GM12873 (cell line): ENCODE data around the gene GPC5.

Source experiments
- TF ChIP-seq, protein P1 (sequence below): IDR thresholded peaks from 2 replicates; pipeline ENCODE4 v1.5.1; 2012; ENCODE audit warnings: low read depth, mild to moderate bottlenecking, moderate library complexity, low read length, control low read depth; ENCODE audit not compliant: insufficient read depth; ENCODE audit errors: missing control alignments

GPC5 gene

DNA sequence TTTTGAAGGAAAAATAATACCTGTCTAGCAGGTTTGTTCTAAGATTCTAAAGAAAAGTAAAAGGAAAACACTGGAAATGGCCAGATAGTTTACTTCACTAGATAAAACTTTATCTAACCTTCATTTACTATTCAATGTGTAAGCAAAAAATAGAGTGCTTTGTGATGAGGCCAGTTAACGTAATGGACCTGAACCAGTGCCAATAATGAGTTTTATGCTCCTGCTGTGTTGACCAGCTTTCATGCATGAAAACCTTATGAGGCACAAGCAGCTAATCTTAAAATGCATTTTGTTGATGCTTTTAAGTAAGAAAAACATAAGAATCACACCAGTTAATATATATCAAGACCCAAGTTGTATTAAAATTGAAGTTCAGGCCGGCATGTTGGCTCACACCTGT is 1211.0 kb downstream of the GPC5 start:
- TF ChIP-seq, protein P1, sequence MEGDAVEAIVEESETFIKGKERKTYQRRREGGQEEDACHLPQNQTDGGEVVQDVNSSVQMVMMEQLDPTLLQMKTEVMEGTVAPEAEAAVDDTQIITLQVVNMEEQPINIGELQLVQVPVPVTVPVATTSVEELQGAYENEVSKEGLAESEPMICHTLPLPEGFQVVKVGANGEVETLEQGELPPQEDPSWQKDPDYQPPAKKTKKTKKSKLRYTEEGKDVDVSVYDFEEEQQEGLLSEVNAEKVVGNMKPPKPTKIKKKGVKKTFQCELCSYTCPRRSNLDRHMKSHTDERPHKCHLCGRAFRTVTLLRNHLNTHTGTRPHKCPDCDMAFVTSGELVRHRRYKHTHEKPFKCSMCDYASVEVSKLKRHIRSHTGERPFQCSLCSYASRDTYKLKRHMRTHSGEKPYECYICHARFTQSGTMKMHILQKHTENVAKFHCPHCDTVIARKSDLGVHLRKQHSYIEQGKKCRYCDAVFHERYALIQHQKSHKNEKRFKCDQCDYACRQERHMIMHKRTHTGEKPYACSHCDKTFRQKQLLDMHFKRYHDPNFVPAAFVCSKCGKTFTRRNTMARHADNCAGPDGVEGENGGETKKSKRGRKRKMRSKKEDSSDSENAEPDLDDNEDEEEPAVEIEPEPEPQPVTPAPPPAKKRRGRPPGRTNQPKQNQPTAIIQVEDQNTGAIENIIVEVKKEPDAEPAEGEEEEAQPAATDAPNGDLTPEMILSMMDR: no peak

DNA sequence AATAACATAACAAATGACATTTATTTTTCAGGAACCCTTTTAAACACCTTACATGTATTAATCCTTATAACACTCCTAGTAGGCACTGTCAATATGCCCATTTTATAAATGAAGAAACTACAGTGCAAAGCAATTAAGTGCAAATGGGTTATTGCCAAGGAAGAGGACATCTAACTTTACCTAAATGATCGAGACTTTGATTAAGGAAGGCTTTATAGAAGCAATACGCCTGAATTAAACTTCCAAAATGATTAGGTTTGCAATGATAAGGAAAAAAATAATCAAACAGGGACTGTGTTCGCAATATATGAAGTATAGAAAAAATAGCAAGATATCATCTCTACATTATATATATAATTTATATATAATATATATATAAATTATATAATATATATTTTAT is 1214.5 kb downstream of the GPC5 start:
- TF ChIP-seq, protein P1: no peak

DNA sequence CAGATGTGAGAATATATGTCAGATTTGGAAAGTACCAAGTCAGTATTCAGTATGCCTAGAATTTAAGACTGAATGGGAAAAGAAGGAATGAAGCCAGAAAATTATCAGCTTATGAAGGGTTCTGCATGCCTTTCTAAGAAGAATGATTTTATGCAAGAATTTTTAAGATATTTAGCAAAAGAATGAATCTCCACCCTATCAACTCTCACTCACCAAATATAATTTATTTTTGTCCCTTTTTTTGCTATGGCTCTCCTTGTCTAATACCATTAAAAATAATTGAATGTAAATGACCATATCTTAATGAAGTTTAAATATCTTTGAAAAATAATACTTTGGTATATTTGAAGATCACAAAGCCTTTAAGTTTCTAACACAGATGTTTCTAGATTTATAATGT is 1215.5 kb downstream of the GPC5 start:
- TF ChIP-seq, protein P1: no peak

DNA sequence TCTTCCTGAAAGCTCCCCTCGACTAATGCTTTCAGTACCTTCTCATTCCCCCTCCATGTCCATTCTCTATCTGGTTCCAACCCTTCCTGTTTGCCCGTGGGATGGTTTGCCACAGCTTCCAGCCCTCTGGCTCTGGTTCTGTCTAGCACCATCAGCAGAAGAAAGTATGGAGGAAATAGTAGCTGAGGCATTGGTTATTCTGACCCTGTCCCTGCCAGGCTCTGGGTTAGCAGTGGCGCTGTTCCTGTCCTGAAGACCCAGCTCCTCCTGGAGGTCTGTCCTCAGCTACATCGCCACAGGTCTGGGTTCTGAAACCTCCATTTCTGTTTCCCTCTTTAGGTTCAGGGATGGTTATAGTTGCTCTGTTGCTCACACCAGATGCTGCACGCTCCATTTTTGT is 1223.6 kb downstream of the GPC5 start:
- TF ChIP-seq, protein P1: no peak

DNA sequence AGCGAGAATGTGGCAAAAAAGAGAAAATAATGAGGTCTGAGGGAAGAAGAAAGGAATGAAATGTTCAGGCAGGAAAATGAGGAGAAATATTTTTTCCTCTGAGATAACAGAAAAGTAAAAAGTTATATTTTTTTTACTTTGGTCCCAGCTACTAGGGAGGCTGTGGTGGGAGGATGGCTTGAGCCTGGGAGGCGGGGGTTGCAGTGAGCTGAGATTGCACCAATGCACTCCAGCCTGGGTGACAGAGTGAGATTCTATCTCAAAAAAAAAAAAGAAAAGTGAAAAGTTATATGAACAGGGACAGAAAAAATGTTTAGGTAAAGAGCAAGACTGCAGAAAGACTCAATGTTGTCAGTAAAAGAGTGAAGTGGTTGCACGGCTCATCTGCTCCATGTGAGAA is 1224.5 kb downstream of the GPC5 start:
- TF ChIP-seq, protein P1: no peak

DNA sequence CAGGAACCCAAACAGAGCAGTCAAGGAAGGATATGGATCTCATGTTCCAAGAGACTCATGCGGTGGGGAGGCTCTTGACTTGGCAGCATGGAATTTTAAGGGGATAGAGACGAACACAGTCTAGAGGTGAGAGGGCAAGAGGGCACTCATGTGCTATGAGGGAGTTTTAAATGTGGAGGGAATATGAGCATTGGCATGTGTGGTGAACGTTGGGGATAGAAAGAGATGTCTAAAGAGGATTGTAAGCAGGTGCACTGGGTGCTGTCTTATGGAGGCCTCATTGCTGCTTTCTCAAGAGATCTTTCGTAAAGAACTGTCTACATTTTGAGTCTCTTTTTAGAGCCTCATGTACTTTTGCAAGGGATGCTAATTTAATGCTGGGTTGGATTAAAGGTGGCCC is 1227.9 kb downstream of the GPC5 start:
- TF ChIP-seq, protein P1: no peak

DNA sequence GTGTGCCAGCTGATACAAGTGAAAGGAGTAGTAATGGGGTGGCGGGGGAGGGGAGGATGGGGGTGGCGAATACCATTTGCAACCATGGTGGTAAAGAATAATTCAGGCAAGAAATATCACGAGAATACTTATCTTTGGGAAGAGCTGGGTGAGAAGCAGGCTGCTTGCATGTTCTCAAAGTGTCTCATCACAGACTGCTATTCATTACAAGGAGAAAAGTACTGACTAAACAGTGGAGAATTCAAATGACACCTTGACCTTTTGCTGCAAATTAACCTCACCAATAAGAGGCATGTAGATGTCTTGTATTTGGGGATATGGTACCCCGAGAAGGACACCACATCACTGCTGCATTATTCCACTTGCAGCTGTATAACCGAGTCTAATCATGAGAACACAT is 1242.5 kb downstream of the GPC5 start:
- TF ChIP-seq, protein P1: no peak

DNA sequence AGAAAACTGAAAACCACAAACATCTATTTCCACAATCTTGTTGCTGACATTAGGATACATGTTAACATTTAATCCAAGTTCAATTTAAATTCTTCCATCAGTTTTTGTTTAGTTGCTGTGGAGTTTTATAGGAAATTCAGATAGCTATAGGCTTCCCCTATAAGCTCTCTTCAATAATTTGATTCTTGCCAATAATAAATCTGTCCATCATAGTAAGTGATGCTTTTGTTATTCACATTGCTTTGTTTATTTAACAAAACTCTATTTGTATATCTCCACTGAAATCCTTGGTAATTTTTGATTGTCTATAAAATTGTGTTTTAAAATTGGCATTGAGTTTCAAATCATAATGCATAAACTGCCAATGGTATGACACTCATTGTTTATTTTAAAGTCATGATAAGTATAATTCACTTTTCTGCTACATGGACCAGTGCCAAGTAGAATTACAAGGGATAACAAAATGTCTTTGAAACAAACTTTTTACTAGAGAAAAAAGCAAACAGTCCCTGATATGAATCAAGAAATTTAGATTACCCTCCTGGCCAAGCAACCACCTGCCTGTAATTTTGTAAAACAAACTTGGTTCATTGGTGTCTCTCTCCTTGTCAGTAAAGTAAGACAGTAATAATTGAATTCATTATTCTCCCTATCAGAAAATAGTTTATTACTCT is 1250.9 kb downstream of the GPC5 start:
- TF ChIP-seq, protein P1: no peak
